Amygdala (tissue), 56 donors: ENCODE measurements around the gene MORF4L2.

Source experiments
- DNase-seq, 56 donors: peaks; one replicate each; lab custom pipeline; 2025; lab: John Stamatoyannopoulos, UW

Gene MORF4L2, protein sequence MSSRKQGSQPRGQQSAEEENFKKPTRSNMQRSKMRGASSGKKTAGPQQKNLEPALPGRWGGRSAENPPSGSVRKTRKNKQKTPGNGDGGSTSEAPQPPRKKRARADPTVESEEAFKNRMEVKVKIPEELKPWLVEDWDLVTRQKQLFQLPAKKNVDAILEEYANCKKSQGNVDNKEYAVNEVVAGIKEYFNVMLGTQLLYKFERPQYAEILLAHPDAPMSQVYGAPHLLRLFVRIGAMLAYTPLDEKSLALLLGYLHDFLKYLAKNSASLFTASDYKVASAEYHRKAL

DNA sequence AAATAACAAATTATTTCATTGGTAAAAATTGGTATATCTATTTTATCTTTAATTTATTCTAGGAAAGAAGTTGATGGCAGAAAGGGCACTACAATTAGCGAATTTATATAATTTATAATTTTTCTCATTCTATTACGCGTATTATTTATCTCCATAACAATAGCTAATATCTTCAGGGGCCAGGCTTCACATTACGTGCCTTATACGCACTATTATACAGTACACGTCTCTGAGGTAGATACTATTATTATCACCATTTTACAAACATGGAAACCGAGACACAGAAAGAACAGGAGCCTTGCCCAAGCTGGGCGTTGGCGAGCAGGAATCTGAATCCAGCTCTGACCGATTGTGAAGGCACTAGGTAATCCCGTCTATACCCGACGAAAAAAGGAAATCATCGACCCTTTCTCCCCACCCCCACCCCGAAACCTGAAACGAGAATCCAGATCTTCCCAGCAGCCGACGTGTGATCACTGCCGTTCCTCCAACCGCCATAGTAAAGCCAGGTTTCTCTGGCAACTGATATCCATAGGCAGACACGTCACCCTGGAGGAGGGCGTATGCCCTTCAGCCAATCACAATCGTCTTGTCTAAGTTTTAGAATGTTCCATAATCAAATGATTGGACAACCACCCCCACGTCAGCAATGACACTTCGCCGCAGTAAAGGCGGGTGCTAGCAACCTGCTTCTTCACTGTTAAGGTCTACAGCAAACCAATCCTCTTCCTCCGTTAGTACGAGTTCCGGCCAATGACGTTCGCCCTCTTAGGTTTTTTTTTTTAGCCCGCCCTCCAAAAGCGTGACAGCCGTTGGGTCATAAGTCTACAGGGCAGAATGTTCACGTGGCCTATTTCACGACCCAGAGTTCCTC lies at the start of gene MORF4L2:
Gene MORF4L2 (minus strand): TSS at position 501 of the 874 bp plus-strand sequence. CDS start 9,672 bp downstream, outside the sequence.
- peak in 55 of 56 donors; percentile 15 to 93 (median 82) for DNase-seq

DNA sequence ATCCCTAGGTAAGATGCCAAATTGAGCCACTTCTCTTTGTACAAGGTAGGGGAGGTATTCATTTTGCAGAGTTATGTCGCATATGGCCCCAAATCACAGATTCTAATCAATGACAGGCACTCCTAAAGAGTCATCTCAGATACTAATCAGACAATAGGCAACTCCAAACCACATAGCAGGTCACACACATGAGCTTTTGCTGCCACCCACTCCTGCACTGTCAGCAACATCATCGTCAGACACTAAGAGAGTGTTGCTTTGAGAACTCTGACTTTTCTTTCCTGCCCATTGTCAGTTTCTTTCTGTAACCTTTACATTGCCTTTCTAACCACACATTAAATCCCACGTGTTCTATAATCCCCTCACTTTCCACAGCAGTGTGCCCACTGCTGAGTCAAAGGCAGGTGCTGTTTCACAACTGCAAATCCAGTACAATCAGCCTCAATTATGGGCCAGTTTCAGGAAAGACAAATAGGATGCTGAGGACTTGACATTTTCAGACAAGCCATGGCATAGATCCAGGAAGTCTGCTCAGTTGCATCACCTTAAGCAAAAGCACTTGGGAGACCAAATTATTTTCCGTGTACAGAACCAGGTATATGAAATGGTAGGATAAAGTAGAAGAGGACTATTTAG lies 47.7 kb upstream of the MORF4L2 start:
- DNase-seq: no peak

DNA sequence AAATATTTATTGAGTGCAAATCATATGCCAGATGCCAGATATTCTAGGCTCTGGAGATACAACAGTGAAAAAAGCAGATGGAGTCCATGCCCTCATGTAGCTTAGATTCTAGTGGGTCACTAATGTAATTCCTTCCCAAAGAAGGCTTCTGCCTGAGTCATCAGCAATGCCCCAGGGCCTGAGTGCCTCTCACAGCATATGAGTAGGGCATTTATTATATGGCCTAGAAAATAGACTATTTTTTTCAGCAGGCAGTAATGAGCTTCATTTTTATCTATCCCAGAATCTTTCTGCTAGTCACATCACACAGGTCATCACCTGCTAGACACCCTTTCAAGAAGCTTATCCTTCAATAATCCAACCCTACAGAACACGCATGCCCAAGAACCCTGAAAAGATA lies 46.5 kb upstream of the MORF4L2 start:
- DNase-seq: no peak

DNA sequence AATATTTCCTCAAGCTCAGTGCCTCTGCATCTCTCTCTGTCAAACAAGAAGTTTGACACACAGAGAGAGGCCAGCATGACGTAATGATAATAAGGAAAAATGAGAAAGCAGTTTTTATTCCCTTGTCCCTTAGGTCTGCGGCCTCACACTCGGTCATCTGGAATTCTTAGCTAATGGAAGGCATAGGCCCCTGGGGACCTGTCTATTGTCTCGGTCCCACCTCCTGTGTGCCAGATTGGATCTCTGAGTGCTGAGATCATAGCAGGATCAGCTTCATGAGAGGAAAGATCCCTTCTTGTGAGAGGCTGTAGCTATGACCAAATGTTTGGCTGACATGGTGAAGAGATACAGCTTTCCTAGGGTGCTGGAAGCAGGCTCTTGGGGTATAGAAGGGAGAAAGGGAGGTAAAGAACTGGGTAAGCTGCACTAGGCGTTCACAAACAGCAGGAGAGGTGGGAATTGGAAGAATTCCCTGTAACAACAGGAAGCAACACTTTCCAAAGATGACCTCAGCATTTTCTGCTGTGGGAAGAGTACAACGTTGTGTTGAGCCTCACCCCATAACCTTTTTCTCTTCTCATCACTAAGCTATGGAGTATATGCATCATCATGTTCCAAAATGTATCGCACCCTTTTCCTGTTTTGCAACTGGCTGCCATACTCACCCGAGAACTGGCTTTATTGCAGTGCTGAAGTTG lies 44.4 kb upstream of the MORF4L2 start:
- no peak for DNase-seq

DNA sequence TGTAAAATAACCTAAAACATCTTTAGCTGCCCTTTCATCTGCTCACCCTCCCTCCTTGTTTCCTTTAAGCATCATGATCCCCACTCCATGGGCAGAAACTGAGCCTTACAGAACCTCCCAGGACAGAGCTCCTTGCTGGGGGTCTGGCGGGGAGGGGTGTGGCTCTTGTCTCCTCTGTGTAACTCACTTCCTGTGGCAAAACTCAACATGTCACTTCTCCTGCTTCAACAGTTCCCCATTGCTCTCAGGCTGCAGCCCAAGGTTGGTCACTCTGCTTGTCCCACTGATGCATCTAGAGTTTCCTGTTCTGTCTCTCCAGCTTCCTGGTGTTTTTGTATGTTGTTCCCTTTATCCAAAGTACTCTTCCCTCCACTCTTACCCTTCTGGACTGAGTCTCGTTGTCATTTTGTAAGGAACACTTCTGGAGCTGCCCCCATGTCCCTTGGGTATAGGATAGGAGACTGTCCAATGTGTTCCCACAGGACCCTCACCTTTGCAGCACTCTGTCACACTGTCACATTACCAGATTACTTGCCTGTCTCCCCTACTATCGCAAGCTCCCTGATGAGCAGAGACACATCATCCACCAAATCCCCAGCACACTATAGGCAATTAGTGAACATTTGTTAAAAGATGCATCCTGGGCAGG lies 43.8 kb upstream of the MORF4L2 start:
- no peak for DNase-seq

DNA sequence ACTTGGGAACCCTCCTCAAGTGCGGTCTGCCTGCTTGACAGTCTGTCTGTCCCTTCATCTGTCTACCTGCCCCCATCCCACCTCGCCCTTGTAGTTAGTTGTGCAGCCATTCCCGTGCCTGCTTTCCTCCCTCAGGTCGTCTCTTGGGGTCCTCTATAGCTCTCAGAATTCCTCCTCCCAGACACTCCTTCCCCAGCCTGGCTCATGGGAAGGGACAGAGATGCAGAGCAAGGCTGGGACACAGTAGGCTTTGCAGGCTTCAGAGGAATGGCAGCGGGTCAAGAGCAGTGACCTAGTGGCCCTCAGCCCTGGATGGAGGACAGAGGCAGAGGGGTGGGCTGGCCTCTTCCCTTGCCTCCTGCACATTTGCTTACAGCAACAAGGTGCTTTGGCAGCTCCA lies 42.5 kb upstream of the MORF4L2 start:
- no peak for DNase-seq

DNA sequence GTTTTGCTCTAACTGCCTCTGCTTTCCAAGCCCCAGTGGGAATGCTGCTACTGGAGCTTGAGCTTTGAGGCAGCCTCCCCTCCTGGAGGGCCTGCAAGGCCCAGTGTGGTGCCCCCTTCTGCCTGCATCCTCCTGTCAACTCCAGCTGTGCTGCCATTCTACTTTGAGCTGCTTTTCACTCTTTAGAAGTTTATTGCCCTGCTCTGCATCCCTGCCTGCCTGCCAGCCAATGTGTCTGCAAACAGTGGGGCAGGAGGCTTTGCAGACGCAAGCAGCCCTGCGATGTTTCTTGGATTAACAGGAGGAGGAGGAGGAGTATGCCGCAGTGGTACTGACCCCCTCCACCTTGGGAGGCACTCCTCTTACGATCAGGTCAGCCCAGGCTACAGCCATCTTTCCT lies 40.6 kb upstream of the MORF4L2 start:
- DNase-seq: peak in 1 of 56 donors; percentile 1

DNA sequence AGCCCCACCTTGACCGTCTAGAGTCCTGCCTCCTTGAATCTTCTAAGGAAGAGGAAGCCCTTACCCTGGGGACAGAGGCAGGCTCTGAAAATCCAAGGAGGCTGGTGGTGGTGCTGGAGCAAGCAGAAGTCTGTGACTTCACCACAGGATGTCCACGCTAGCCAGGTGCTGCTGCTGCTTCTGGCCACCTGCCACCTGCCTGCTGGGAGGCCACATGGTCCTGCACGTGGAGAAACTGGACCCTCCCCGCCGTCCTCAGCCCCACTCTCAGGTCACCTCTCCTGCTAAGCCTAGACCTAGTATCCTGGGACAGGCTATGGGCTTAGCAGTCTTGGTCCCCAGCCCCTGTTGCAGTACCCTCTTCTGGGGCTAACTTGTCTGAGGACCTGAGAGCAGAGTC lies 40.0 kb upstream of the MORF4L2 start:
- peak in 1 of 56 donors; percentile 0 for DNase-seq

DNA sequence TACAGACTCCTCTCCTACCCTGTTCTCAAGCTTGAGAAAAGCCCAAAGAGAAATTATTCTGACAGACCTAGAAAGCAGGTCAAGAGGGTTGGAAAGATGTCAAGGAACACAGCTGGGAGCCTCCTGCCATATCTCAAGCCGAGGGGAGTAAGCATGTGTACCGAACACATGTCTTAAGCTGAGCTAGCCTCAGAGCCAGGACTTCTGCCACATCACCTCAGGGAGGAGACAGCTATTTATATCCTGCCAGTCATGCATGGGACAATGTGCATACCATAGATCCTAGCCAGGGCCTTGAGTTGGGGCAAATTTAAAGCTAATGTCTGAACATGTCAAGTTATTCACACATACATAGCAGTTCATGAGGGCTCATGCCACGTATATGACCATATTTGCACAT lies 36.0 kb upstream of the MORF4L2 start:
- no peak for DNase-seq

DNA sequence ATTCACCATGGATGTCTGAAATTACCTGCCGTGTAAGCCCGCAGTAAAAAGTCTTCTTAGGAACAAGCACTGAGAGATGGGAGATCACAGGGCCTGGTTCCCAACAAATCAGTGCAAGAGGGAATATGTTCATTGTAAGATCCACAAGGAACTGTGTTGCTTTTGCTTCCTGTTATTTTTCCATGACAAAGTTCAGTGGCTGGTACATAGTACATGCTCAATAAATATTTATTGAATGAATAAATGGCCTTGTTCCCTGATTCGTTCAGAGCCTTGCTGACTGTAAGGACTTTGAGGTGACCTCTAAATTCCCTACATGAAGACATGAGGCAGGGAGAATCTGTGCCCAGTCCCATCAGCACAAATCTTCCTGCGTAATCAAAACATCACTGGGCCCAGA lies 31.6 kb upstream of the MORF4L2 start:
- DNase-seq: no peak

DNA sequence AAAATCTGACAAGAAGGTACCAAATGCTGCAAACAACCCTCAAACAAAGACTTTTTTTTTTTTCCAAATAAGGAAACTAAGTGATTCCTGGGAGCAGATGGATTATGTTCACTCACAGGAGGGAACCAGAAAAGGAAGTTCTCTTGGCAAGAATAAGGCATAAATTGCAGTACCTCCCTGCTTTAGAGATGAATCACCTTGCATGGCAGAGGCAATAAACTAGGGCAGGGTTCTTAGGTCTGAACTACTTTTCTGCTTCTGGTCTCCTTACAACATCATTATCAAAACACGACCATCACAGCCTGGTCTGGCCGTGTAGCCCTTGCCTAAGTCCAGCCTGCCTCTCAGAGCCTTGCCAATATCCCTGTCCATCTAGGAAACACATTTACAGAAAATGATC lies 30.5 kb upstream of the MORF4L2 start:
- no peak for DNase-seq

DNA sequence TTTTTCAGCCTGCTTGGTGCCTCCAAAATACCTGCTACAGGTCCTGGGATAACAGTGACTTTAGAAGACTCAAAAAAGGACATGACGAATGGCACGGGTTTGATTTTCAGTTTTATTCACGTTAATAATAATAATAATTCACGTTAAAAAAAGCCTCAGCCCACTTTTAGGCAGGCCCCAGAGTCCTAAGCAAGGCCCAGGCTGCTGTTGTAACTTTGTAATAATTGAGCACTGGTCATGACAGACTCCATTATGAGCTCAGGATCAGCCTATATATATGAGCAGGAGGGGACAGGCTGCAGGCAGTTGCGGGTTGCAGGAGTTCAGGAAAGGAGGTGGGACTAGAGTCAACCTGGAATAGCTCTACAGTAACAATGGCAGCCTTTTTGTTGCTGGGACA lies 24.1 kb upstream of the MORF4L2 start, which contains the start of gene TMEM31:
Gene TMEM31 (plus strand): TSS at position 301 of the 400 bp plus-strand sequence. CDS start 1,350 bp downstream, outside the sequence.
- no peak for DNase-seq

DNA sequence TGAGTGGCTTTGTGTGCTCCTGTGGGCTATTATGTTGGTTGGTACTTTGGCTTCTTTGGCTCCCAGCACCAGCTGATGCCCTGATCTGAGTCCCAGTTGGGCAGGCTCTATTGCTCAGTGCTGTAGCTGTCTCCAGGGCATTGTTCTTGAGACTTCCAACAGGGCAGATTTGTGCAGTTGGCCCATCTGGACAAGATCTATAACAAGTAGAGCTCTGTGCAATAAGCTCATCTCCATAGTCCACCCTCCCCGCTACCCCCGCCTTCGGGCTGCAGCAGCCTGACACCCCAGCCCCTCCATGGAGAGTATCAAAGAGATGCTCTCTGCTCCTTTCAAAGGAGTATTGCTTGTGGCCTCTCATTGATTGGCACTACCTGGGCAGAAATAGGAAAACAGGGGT lies 18.4 kb upstream of the MORF4L2 start:
- DNase-seq: peak in 51 of 56 donors; percentile 3 to 91 (median 53)

DNA sequence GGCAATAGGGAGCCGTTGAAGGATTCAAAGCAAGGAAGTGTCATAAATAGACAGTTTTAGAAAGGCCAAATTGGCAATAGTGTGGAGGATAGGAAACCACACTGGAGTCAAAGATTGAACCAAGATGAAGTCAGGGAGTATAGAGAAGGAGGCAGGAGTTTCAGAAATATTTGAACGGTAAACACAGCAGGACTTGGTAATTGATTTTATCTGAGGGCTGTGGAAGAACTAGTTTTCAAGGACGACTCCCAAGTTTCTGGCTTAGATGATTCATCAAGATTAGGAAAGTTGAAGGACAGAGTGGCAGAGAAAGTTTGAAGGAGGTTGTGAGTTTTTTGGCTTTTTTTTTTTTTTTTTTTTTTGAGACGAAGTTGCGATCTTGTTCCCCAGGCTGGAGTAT lies 12.7 kb upstream of the MORF4L2 start:
- no peak for DNase-seq

DNA sequence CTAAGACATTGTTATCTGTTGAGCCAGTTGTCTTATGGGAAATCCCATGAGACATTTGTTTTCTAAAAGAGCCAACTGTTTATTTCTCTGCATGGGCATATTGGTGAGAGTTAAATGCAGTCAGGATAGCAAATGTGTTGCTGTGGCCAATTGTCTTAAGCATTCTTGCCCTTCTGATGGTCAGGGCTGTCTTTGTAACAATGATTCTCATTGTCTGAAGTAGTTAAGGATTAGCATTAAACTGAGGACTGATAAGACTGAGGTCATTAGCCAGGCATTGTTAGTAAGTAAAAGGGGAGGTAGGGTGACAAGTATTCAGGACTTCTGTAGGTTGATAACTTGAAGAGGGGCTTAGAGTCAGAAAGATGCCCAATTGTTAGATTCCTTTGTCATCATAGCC lies 11.2 kb upstream of the MORF4L2 start:
- DNase-seq: no peak

DNA sequence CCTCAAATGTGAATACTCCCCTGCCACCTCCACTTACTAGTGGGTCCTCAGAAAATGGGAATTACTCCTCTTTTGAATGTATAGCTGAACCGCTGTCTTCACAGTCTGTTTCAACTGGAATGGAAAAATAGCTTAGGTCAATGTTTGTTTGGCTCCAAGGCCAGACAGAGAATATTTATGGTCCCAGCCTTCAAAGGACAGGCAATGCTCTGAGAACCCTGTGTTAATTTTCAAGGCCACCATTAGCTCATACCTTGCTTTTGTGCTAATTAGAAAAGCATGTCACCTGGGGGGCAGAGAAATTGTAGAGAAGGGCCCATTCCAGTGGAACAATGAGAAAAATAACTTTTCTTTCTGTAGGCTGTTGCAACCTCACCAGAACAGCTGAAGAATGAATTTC lies 4.6 kb upstream of the MORF4L2 start:
- no peak for DNase-seq

DNA sequence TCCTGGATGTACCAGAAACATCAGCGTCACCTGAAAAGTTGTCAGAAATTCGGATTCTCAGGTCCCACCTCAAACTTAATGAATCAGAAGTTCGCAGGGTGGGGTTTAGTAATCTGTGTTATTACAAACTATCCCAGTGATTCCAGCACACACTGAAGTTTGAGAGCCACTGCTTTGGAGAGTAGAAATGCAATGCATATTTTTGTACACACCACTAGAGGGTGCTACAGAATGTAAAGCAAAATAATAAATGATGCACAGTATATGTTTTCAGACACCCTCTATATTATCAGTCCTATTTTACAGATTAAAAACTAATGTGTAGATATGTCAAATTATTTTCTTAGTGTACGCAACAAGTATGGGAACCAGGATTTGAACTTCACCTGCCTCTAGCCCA lies 2.4 kb upstream of the MORF4L2 start:
- peak in 10 of 56 donors; percentile 0 to 36 (median 7) for DNase-seq

DNA sequence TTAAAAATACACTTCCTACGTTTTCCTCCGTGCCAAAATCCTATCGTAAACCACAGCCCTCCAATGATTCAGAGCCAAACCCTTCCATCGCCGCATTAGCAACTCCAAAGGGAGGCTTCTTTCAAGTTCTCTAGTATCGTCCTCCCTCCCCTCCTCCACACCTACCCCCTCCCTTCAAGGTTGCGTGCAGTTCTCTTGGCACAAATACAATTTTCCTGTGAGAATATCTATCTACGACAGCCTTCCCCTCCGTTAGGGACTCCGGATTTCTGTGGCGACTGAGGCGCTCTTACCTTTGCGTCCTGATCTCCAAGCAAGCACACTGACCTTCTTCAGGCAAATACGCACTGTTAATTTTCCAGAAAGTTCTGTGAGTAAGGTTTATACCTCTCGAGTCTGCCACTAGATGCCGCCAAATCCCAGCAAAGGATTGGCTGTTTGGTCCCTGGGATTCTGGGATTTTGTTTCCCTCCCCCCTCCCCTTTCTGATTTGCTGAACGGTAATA lies 1.2 kb upstream of the MORF4L2 start:
- peak in 53 of 56 donors; percentile 2 to 81 (median 45) for DNase-seq

DNA sequence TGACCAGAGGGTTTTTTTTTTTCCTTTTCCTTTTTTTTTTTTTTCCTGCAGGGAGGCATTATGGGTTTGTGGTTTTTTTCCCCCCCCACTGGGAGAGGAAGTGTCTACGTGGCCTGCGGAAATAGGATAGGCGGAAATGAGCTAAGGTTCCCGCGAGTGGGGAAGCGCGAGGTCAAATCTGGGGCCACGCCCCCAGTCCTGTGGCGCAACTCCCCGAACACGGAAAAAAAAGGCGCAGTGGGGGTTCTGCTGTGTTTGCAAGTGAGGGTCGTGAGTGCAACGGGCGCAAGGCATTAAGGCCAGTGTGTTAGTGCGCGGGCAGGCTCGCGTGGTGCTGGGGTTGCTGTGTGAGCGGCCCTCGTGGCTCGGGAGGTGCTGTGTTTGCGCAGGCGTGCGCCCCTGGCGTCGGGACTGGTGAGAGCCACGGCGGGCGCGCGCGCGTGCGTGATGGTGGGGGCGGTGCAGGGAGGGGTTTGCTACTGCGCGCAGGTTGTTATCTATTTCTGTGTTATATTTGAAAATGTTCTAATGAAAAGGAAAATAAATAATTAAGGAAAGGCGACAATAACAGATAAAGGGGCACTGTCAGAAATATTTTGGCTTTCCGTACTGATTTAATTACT lies 685 bp upstream of the MORF4L2 start:
- DNase-seq: peak; percentile 11 to 90 (median 76)
